DMS 273 (cell line): ENCODE measurements around the gene SET.
"Not testable (repeated sequence)": the region's sequence is repeated elsewhere in the genome, so short reads cannot be mapped to it uniquely, and the experiment has no call there.

ENCODE experiments used
- DNase-seq: peaks from one replicate; lab custom pipeline; 2025; ENCODE audit not compliant: unreplicated experiment; lab: John Stamatoyannopoulos, UW

SET gene, protein sequence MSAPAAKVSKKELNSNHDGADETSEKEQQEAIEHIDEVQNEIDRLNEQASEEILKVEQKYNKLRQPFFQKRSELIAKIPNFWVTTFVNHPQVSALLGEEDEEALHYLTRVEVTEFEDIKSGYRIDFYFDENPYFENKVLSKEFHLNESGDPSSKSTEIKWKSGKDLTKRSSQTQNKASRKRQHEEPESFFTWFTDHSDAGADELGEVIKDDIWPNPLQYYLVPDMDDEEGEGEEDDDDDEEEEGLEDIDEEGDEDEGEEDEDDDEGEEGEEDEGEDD

DNA sequence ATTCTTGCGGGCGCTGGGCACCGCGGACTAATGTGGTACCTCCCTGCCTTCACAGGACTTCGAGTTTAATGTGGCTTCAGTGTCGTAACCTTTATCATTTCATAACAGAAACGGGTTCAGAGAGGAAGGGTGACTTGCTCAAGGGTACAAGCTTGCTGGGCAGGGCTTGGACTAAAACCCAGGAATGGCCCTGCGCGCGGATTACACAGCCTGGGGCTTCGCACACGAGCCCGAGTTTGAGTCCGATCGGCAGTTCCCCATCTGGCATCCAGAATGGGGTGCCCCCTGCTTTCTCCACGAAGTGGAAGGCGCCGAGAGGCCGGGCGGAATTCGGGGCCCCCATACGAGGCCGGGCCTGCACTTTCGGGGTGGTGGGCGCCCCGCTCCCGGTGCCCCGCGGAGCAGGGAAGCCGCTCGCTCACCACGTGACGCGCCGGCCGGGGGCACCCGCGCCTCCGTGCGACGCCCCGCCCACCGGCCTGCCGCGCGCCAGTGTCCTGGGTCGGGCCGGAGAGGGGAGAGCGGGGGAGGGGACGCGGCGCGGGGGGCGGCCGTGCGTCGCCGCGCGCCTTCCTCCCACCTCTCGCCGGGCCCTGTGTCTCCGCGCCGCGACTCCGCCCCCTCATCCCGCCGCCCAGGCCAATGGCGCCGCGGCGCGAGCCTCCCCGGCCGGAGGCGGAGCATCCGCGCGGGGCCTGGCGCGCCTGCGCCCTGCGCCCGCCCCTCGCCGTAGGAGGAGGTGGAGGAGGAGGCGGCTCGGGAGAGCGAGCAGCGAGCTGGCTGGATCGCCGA is at the start of gene SET:
TSS of gene SET (plus strand) at position 722 of the 792 bp plus-strand sequence. CDS start 361 bp downstream, outside the sequence.
- peak; percentile 98 for DNase-seq

DNA sequence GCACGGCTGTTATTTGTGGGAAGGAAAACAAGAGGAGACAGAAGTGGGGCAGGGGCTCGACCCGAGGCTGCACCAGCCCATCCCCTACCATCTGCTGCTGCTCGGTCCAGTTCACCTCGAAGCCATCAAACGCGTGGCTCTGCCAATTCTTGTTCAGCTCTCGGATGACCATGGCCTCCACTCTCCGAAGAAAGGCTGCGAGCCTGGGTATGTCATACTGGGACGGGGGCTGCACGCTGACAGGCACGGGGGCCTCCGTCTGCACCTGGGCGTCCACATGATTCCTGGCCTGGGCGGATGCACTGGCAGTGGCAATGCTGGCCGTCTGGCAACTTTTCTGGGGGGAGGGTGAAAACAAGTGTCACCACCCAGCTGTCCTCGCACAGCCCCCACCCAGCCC is 48.4 kb upstream of the SET start:
- DNase-seq, result no peak

DNA sequence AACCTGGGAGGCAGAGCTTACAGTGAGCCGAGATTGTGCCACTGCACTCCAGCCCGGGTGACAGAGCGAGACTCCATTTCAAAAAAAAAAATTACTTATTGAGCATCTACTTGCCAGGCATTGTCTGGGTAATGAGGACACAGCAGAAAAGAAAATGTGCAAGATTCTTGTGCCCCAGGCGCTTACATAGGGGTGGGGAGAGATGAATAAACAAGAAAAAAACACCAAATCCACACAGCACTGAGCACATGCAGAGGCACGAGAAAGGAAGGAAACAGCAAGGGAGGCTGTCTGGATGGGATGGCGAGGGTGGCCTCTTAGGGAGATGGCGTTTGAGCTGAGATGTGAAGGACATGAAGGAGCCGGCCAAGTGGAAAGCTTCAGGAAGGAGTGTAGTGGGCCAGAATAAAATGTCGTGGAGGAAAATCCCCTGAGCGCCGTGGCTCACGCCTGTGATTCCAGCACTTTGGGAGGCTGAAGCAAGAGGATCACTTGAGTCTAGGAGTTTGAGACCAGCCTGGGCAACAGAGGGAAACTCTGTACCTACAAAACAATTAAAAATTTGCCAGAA is 46.3 kb upstream of the SET start:
- no peak for DNase-seq

DNA sequence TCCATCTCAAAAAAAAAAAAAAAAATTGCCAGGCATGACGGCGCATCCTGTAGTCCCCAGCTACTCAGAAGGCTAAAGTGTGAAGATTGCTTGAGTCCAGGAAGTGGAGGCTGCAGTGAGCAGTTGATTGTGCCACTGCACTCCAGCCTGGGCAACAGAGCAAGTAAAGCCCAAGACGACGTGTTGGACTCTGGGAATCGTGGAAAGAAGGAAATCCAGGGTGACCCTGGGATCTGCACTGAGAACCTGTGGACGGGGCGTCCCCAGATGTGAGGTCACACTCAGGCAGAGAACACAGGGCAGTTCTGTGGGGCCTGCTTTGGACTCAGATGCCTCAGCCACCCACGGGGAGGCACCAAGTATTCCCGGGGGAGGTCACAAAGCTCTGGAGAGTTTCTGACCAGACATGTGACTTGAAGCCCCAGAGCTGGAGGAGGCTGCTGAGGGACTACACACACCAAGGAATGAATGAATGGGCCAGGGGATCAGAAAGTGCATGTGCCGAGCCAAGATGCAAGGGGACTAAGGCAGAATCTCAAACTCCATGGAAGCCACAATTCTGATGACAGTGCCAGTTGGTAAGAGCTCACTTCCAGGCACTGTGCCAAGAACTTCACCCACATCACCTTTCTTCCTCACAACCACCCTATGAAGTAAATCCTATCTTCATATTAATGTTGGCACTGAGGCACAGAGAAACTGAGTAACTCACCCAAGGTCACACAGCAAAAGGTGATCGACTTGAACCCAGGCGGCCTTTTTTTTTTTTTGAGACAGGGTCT is 45.3 kb upstream of the SET start:
- peak; percentile 34 for DNase-seq

DNA sequence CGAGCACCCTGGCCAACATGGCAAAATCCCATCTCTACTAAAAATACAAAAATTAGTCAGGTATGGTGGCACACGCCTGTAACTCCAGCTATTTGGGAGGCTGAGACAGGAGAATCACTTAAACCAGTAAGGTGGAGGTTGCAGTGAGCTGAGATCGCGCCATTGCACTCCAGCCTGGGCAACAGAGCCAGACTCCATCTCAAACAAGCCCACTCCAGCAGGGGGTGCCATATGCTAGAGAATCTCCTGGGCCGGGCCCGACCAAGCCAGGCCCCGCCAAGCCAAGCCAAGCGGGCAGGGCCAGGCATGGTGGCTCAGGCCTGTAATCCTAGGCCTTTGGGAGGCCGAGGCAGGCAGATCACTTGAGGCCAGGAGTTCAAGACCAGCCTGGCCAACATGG is 40.8 kb upstream of the SET start:
- peak; percentile 46 for DNase-seq

DNA sequence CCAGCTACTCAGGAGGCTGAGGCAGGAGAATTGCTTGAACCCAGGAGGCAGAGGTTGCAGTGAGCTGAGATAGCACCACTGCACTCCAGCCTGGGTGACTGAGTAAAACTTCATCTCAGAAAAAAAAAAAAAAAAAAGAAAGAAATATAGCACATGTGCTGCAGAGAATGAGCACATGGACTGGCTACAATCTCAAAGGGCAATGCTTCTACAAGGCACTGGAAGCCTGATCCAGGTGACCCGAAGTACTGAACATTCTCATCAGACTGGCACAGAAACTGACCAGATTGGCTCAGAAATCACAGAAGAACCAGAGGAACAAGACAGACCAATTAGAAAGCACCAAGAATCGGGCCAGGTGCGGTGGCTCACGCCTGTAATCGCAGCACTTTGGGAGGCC is 37.2 kb upstream of the SET start:
- no peak for DNase-seq

DNA sequence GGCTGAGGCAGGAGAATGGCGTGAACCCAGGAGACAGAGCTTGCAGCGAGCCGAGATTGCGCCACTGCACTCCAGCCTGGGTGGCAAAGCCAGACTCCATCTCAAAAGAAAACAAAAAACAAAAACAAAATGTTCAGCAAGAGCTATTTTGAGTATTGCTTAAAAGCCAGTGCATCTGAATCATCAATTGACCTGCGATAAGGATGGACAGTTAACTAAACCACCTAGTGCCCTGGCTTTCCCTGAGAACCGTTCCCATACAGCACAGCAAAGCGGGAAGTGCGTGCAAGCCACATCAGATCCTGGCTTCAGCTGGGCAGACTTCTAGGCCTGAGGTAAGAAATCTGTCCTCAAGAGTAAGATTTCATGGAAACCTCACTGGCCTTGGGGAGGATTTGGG is 35.1 kb upstream of the SET start:
- DNase-seq, result no peak

DNA sequence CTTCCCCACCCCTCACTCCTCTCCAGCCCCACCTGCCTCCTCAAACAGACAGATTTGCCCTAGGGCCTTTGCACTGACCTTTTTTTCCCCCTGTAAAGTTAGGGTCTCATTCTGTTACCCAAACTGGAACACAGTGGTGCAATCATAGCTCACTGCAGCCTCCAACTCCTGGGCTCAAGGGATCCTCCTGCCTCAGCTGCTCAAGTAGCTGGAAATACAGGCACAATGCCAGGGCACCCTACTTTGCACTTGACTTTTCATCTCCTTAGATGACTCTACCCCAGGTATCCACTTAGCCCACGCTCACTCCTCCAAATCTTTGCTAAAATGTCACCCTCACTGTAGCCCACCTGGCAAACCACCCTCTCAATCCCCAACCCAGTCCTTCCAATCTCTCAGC is 34.5 kb upstream of the SET start:
- no peak for DNase-seq

DNA sequence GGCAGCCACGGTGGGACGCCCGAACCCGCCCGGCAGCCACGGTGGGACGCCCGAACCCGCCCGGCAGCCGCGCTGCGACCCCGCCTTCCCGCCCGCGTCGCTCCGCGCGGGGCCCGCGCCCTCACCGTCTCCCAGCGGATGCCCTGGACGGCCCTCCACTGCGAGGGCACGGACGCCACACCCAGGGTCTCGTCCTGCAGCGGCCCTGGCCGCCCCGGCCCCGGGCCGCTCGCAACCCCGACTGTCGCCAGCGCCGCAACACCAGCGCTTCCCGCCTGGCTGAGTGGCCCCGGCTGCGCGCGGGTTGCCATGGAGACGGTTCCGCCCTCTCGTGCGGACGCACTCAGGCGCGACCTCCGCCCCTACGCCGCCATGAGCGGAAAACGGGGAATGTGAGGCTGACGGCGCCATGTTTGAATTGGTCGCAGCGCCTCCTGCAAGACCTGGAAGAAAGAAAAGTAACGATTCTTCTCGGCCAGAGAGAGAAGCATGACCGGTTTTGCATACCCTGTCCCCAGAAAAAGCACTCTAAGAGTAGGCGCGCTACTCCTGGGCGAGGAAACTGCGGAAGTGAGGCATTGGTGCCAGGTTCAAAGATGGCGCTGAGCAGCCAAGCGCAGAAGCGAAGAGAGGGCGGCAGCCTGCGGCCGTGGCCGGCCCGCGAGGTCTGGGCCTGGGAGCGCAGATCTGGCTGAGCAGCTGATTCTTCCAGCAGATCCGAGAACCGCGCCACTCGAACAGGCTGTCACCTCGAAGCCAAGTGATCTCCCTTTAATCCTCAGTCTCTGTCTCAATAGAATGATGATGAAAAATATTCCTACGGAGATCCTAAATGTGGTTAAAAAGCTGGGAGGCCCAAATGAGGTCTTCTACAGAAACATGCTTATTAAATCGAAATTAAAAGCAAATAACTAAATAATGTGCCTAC is 32.3 kb upstream of the SET start, which contains the start of gene DYNC2I2:
TSS of gene DYNC2I2 (minus strand) at position 432 of the 928 bp plus-strand sequence. CDS start at position 311, 121 bp downstream.
- DNase-seq, result peak; percentile 95

DNA sequence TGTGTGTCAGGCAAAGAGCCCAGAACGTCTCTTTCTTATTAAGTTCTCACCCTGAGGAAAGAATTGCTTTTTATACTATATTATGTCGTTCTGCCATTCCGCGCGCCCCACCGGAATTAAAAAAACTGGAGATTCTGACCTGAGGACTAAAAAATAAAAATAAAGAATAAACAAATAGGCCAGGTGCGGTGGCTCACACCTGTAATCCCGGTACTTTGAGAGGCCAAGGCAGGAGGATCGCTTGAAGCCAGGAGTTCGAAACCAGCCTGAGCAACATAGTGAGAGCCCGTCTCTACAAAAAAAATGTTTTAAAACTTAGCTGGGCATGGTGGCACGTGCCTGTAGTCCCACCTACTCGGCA is 31.7 kb upstream of the SET start:
- no peak for DNase-seq

DNA sequence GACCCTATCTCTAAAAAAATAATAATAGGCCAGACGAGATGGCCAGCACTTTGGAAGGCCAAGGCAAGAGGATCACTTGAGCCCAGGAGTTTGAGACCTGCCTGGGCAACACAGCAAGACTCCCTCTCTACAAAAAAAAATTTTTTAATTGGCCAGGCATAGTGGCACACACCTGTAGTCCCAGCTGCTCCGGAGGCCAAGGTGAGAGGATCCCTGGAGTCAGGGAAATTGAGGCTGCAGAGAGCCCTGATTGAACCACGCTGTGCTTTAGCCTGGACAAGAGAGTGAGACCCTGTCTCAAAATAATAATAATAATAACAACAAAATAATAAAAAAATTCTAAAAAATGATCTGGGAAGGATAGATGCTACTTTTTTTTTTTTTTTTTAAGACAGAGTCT is 31.2 kb upstream of the SET start:
- no peak for DNase-seq

DNA sequence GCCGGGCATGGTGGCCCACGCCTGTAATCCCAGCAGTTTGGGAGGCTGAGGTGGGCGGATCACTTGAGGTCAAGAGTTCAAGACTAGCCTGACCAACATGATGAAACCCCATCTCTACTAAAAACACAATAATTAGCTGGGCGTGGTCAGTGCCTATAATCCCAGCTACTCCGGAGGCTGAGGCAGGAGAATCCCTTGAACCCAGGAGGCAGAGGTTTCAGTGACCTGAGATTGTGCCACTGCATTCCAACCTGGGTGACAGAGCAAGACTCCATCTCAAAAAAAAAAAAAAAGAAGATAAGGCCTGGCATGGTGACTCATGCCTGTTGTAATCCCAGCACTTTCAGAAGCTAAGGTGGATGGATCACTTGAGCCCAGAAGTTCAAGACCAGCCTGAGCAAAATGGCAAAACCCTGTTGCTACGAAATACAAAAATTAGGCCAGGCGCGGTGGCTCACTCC is 22.5 kb upstream of the SET start:
- DNase-seq, result not testable (repeated sequence)

DNA sequence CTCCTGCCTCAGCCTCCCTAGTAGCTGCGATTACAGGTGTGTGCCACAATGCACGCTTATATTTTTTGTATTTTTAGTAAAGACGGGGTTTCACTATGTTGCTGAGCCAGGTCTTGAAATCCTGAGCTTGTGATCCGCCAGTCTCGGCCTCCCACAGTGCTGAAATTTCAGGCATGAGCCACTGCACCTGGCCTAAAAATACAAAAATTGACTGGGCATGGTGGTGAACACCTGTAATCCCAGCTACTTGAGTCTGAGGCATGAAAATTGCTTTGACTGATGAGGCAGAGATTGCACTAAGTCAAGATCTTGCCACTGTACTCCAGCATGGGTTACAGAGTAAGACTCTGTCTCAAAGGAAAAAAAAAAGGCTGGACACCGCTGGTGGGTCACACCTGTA is 19.2 kb upstream of the SET start:
- no peak for DNase-seq

DNA sequence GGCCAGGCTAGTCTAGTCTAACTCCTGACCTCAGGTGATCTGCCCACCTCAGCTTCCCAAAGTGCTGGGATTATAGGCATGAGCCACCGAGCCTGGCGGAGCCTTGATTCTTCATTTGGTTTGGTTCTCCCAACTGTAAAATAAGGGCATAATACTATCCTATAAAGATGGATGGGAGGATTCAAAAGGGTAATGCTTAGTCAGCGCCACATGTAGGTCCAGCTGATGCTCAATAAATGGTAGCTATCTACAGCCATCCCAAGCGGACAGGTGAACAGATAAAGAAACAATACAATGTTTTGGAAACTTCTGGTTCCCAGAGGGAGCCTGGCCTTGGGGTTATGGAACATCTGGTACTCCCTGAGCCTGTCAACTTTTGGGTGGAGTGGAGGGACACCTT is 13.6 kb upstream of the SET start:
- no peak for DNase-seq

DNA sequence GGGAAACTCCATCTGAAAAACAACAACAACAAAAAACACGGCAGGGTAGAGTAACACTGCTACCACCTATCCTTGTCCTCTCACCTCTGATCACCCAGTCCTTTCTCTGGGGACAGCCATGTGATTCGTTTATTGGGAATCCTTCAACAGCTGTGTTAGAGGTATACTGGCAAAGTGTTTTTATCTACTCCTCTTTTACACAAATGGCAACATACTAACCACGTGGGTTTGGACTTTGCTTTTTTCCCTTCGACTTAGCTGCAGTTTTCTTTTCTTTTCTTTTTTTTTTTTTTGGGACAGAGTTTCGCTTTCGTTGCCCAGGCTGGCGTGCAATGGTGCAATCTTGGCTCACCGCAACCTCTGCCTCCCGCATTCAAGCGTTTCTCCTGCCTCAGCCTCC is 11.2 kb upstream of the SET start:
- DNase-seq, result no peak

DNA sequence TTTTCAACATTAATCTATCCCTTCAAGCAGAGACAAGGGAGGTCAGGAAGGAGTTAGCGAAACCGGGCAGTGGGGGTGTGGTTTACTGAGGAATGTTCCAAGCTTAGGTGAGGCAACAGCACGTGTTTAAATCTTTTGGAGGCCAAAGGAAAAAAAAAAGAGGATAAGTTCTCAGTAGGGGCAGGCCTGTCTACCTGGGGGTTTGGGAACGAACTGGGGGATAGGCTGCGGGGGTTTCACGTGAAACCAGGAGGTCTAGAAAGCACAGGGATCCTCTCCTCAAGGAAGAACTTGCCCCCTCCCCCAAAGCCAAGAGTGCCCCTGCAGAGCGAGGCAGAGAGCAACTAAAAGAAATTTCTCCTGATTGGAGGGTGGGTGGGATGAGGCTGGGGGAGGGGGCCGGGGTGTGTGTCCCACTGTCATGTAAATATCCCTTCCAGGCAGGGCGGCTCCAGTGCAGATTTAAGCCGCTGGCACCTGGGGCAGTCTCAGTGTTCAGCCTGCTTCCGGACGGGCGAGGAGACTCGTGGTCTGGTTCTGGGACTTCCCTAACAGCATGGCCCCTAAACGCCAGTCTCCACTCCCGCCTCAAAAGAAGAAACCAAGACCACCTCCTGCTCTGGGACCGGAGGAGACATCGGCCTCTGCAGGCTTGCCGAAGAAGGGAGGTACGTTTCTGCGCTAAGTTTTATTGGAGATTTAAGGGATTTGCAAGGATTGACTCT is 5.5 kb upstream of the SET start:
- no peak for DNase-seq

DNA sequence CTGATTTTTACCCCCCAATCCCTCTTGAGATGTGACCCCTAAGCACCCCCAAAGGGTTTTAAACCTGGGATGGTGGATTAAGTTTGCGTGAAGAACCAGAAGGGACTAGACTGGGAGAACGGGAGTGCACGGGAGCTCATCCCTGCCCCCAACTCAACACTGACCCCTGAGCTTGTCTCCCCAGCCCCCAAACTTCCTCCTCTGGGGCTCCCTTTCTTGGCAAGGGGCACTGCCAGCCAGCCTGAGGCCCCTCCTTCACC is 5.0 kb upstream of the SET start:
- DNase-seq, result no peak

DNA sequence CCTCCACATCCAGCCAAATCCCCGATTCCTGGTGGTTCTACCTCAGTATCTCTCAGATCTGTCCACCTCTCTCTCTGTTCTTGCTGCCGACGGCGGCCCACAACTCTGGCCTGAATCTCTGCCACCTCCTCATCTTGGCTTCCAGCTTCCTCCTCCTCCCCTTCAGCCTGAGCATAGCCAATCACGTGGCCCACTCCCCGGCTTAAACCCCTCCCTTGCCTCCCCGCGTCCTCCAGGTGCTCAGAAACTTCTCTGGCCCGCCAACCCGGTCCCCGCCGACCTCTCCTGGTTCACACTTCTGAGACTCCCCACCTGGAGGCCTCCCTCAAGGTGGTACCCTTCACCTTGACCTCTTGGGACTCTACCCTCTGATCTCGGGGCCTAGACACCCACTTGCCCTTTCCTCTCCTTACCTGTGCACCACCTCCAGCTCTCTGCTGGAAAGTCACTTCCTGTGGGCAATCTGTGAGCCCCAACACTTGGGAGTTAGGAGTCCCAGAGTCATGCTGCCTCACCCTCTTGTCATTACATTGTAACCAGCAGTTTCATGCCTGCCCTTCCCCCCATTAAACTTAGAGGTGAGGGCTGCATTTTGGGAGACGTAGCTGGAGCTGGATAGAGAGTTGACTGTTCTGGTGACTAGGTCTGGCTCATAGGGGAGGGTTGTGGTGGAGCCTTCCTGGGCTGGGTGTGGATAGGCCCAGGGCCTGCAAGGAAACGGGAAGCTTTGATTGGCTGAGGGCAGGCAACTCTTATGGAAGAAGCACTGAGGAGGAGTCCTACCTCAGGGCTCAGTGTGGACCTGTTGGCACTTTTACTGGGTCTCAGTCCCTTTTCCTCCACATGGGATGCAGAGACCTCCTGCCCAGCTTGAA is 4.5 kb upstream of the SET start:
- DNase-seq, result no peak
